GM18508 (cell line): ENCODE measurements around the gene TOX2.

Experiments used
- ATAC-seq: cut with Tn5 transposase; IDR thresholded peaks from one replicate; pipeline ENCODE4 v1.9.1; 2021; ENCODE audit warnings: moderate number of reproducible peaks; ENCODE audit not compliant: insufficient read depth, unreplicated experiment

Gene TOX2

DNA sequence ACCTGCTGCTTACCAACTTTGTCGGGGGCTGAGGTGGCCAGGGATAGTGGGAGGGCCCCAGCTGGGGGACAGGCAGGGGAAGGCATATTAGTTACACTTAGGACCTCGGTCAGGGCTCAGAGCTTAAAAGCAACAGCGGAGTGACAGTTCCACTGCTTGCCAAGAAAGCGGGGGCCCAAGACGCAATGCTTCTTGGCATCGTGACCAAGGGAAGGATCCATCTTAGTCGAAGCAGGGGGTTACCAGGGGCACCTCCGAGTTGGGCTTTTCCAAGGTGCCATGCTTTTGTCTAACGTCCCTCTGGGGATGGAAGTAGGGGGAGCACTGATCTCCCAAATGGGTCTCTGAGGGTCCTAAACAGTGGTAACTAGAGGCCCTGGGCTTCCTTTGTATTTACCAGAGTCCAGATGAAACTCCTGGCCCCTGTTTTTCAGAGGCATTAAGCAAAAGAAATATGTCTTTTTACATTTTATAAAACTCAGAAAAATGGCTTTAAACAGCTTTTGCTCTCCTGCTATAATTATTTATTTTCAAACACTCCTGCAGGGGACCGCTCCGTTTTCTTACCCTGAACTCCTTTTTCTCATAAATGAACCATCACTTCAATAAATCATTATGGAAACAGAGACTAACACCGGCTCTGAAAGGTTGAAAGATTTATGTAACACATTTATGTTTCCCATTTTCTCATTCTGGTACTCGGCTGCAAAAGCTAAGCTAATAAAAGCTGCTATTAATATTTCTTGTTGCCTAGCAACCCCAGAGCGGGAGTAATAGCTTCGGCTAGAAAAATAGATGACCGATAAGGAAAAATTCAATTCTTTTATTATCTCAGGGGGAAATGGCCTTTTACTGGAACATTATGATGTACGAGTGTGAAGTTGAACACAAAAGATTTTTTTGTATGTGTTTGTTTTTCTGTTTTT, 100.4 kb downstream of the TOX2 start:
- no peak for ATAC-seq

DNA sequence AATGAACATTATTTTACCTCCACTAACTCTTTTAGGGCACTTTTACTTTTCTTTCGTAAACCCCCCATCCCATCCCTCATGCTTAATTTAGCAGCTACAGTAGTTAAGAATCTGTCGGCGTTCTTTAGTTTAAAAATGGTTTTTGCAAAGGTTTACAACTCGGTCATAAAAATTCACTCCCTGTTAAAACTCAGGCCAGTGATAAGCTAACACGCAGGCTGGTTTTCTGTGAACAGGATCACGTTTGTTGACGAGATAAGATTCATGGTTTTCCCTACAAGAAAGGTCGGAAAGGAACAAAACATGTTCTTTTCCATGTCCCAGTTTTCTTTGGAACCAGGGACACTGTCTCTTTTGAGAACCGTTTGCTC, 101.1 kb downstream of the TOX2 start:
- ATAC-seq, result no peak

DNA sequence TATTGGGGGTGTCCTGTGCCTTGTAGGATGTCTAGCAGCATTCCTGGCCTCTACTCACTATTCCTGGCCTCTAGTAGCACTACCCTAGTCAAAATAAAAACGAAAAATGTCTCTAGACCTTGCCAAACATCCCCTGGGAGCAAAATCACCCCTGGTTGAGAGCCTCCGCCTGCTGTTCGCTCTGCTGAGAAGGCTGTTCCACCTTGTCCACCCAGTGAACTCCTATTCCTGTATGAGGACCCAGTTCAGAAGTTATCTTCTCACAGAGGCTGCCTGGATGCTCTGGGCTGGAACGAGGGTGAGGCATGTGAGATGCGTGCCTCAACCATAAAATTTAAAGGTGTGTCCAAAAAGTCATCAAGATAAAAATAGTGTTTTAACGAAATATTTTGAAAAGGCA, 101.9 kb downstream of the TOX2 start:
- ATAC-seq, result no peak

DNA sequence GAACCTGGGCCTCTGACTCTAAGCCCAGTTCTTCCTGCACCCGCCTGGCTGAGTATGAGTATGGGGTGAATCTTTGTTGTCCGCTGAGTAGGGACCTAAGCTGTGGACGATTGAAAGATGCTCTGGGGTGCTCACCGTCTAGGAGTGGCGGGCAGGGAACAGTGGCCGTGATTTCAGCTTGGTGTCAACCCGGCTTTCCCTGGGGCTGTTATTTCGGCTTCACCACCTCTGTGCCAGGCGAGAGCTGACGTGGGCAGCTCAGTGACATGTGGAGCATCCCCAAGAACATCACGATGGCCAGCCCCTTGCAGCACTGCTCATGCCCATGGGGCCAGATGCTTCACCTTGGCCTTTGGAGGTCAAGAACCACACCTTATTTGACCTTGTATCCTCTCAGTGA, 102.6 kb downstream of the TOX2 start:
- no peak for ATAC-seq

DNA sequence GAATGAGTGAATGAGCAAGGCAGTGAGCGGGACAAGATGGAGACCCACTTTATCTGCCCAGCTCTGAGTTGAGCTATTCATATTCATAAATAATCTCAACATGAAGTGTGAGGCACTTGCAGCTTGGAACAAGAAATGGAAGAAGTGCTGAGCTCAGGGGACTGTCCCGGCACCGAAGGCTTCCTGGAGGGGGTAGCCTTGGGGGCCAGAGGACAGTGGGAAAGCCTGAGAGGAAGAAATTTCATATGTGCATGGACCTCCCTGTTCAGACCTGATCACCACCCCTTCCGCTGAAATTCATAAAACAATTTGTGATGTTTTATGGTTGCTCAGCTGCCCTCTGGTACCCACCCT, 103.2 kb downstream of the TOX2 start:
- ATAC-seq, result no peak

DNA sequence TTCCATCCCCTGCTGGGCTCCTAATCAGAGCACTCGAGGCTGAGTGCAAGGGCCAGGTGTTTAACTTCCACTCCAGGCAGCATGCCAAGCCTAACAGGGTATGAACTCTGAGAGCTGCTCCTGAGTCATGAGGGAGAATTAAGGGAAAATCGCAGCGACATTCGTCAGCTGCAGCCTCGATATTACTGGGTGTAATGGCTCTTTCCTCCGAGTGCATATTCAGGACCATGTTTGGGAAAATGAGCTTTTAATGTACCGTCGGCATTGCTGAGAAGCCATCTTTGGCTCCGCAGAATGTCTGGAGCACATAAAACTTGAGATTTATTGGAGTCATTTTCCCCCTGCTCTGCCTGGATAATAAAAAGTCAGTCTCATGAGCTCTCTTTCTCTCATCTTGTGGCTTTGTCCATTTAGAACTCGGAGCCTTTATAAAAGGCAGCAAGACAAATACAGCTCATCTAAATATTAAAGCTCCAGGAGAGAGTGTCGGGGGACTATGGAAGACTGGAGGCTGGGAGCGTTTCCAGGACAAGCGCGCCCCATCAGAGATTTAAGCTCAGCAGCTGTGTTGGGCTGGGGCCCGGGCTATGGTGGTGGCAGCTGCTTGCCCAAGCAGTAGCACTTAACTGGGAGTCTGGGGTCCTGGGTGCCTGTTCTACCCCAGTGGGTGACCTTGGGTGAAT, 103.7 kb downstream of the TOX2 start:
- ATAC-seq, result no peak

DNA sequence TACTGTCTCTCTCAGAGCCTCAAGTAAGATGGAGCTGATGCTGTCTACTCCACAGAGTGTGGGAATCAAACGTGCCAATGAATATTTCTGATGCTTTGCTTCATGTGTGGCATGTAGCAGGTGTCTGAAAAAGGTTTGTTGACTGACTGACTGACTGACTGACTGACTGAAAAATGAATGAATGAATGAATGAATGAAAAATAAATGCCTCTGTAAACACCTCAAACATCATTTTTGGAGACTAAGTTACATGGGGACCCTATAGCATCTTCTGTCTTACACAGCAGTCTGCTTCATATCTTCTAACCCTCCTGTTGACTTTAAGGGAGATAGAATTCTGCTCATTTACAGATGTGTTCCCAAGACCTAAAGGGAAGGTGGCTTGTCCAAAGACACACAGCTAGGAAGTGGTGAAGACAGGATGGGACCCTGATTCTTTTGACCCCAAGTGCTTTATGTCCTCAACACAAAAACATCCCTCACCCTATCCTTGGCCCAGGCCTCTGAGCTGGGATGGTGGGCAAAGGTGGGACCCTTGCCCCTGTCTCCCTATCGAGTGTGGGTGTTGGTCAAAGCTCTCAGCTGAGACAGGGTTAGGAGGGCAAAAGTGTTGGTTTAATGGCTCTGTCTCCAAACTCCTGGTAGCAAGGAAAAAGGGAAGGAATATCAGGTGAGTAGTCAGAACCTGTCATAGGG, 104.4 kb downstream of the TOX2 start:
- ATAC-seq, result no peak

DNA sequence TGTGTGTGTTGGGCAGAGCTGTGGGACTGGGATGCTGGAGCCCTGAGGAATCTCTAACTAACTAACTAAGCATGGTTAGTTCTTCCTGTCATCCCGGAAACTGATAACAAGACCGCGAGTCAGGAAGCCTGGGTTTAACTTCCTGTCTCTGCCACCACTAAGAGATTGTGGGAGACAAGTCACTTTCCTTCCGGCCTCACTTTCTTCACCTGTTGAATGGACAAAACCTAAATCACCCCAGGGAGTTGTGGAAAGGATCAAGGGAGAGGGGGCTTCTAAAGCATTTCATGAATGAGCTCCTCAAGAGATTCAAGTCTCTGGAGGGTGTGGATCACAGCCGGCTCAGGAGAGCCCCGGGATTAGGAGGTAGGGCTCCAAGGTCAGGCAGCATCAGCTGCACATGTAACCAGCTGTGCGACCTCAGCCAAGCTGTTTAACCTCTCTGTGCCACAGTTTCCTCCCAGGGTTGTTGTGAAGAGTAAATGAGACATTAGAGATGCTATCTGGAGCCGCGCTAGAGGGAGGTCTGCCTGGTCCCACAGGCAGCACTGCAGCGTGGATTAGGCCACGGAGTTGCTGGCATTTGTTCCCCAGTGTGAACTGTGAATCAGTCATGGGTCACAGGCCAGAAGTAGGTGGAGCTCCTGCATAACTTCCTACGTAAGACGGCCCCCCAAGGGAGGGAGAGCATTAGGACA, 105.1 kb downstream of the TOX2 start:
- no peak for ATAC-seq

DNA sequence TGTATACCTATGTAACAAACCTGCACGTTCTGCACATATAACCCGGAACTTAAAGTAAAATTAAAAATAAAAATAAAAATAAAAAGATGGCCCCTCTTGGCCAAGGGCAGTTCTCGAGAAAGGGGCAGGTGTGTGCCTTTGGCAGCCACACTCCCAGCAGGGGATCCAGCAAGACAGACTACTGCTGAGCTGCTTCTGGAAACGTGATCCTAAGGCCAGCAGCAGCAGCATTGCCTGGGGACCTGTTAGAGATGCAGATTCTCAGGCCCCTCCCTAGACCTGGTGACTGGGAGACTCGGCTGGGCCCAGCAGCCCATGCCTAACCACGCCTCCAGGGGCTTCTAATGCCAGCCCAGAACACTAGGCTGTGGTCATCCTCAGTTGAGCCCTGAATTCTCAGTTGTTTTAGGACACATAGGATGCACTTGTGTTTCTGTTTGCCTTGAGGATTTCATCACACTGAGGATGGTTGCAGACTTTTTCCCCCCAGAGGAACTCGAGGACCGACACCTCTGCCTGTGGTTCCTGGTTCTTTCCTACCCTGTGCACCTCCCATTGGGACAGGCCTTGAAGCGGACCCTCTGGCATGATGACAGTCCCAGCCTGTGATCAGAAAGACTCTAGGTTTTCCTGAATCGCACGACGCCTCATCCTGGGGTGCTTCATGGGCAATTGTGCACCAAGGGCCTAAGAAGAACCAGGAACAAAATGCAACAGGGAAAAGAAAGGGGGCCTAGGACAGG, 105.9 kb downstream of the TOX2 start:
- ATAC-seq, result no peak

DNA sequence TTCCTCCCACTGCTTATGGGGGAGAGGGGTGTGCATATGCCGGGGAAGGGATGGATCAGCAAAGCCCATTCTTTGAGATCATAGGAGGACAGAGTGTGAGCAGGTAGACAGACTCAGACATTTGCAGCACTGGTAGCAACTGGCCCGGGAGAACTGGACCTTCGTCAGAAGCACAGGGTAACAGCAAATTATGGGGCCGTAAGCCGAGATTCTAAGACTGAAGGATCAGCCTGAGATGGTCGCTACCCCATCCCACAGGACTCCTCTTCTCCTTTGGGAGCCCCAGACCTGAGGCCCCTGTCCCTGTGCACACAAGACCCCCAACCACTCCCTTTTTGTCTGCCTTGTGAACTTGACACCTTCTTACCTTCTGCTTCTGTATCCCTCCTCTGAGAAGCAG, 106.5 kb downstream of the TOX2 start:
- no peak for ATAC-seq

DNA sequence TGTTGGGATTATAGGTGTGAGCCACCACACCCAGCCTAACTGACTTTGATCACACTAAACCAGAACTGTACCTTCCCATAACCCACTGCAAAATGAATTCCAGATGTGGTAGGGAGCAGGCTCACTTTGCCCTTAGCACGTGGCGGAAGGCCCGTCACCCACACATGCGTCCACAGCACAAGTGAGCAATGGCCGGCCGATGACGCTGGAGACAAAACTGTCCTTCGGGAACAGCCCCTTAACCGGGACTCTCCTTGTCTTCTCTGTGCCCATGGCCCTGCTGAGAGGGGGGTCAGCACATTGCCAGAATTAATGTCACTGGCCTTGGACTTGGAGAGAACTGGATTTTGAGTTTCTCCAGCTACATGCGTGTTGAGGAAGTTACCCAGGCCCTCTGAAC, 107.2 kb downstream of the TOX2 start:
- ATAC-seq, result no peak

DNA sequence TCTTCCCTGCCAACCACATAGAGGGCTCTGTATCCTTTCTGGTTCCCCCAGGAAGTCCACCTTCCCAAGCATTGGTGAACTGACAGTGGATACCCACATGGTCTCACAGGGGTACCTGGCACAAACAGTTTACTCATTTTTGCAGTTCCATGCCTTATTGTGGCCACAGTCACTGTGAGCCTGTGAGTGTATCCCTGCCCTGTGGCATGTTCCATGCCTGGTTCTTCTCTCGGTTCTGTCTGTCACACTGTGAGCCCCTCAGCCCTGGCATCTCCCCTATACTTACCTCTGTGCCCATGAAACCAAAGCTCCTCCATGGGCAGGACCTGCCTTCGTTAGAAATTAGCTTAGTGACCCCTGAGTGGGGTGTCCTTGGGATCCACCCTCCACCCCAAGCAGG, 107.8 kb downstream of the TOX2 start:
- no peak for ATAC-seq

DNA sequence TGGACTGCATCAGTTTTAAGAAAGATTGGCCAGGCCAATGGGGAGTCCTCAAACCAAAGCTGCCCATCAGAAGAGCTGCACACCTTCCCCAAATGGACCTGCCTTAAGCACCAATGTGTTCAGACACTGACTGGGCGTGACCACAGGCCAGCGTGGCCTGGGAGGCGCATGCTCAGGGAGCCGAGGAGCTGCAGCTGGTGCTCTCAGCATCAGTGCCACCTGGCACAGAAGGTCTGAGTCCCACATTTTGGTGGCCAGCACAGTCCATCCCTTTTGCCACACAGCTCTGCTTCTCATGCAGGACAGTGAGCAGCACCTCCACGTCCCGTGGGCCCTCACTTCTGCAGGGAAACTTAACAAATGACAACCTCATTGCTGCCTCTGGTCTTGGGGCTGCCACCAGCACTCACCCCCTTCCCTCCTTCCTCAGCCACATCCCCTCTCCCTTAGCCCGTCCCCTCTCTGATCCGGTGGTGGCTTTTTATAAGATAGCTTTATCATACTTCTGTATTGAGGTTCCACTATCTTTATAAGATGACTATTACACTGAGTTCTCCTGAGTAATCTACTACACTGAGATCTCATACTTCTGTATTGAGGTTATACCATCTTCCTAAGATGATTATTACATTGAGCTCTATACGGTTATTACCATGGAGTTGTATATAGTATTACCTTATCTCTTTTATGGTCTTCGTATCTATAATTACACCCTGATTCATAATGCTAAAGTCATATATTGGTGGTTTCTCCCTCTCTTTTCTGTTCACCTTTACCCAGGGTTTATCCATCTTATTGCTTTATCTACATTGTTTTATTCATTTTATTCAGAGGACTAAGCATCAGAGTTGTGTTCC, 109.1 kb downstream of the TOX2 start:
- no peak for ATAC-seq

DNA sequence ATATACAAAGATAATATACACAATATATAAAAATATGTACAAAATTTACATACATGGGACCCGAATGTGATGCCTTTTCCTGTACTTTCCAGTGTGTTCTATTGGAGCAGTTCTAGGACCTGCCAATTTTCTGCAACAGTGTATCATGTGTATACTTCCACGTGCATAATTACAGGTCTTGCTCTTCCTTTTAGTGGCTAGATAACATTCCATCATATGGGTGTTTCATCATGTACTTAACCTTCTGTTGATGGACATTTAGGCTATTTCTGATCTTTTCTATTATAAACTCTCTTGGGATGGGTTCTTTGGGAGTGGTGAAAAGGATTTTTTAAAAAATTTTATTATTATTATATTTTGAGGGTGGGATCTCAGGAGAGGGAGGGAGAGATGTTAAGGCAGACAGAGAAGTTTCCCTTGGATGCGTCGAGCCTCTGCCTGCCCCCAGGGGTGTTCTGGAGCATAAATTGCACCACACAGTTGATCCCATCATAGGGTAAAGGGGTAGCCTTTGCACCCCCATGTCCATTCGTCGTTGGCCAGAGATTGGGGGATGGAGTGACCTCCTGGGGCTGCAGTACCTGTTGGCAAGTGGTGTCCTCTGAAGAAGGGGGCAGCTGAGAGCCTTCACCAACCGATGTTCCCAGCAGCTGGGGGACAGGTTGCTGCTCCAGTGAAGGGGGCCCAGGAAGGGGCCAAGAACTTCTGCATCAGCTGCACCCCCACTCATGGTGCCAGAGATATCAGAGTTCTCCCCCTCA, 110.3 kb downstream of the TOX2 start:
- ATAC-seq, result no peak

DNA sequence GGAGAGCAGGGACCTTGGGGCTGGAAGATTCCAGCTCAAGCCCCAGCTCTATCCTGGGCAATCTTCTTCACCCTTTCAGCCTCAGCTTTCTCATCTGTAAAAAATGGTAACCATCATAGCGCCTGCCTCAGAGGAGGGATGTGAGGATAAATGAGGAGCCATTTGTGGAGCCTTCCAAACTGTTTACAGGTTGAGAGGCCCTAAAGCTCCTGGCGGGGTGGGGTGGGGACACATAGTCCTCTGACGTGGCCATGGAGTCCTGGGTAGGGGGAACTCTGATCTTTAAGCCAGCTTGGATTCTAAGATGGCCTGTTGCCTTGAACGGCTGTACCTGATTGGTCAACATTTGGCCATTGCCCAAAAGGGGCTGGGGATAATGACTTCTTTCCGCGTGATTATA, 111.1 kb downstream of the TOX2 start:
- ATAC-seq, result no peak

DNA sequence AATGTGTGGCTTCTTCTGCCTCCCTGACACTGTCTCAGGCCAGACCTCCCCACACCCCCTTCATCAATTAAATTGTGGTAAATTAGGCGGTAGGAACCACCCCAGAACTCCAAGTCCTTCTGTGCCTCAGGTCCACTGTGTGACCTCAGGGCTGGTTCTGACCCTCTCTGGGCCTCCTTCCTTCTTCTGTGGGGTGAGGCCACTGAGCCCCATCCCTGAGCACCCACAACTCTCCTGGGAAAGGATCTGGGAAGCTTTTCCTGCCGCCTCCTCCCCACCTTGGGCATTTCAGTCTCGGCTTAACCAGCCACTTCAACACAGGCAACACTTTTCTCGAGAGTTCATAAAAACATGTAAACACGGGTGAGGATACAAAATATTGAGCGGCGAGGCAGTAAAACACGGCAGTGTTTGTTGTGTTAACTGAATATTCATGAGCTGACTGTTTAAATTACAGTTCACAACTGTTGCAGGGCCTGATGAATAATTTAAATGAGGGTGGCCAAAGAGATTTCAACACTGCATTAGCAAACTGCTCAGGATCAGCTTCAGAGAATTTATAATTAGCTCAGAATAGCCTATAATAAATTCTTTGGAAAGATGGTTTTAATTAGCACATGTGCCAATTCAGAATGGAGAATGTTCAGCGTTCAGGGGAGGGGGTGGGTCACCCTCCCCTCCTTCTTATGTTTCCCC, 112.1 kb downstream of the TOX2 start:
- ATAC-seq, result no peak

DNA sequence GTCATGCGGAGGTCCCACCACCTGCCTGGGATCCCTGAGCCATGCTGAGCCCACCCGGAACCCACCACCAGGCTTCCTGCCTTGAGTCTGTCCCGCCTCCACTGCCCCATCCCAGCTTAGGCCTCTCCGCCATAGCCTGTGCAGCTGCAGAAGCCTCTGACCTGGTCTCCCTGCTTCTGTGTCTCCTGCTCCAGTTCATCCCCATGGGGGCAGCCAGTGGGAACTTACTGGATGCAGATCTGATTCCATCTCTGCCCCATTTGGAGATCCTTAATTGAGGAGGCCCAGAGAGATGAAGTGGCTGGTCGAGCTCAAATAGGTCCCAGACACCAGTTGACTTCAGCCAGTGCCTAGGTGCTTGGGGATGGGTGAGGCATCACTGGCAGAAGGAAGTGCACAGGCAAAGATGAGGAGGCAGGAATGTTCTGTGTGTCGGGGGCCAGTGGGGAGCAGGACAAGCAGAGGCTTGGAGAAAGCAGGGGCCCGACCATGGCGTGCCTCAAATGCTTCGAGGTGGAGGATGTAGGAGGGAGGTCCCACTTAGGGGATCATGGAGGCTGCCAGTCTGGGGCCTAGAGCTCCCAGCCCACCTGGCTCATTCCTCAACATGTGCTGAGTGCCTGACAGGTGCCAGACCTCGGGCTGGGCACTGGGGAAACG, 112.8 kb downstream of the TOX2 start:
- ATAC-seq, result no peak
